Measurements from ENCODE around the gene SPECC1L.
"Not testable (repeated sequence)": the region's sequence is repeated elsewhere in the genome, so short reads cannot be mapped to it uniquely, and the experiment has no call there.

SPECC1L gene

DNA sequence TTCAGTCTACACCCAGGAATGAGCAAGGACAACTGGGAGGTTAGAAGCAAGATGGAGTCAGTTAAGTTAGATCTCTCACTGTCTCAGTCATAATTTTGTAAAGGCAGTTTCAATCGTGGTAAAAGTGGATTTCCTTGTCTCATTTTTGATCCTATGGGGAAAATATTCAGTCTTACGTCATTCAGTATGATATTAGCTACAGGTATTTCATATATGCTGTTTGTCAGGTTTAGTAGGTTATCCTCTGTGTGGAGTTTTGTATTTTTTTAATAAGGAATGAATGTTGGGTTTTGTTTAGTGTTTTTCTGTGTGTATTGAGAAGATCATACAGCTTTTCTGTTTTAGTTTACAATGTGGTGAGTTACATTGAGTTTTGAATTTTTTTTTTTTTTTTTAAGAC, 11.8 kb downstream of the SPECC1L start:
- TF ChIP-seq, protein P1, sequence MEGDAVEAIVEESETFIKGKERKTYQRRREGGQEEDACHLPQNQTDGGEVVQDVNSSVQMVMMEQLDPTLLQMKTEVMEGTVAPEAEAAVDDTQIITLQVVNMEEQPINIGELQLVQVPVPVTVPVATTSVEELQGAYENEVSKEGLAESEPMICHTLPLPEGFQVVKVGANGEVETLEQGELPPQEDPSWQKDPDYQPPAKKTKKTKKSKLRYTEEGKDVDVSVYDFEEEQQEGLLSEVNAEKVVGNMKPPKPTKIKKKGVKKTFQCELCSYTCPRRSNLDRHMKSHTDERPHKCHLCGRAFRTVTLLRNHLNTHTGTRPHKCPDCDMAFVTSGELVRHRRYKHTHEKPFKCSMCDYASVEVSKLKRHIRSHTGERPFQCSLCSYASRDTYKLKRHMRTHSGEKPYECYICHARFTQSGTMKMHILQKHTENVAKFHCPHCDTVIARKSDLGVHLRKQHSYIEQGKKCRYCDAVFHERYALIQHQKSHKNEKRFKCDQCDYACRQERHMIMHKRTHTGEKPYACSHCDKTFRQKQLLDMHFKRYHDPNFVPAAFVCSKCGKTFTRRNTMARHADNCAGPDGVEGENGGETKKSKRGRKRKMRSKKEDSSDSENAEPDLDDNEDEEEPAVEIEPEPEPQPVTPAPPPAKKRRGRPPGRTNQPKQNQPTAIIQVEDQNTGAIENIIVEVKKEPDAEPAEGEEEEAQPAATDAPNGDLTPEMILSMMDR (IDR thresholded peaks at IDR 0.05; ENCODE audit: low read length, missing control alignments), result no peak
- no peak for DNase-seq (ENCODE audit: low read depth)
- no peak overlapping the region for H3K4me3 ChIP-seq (replicated peaks; ENCODE audit: low read depth, low read length)

DNA sequence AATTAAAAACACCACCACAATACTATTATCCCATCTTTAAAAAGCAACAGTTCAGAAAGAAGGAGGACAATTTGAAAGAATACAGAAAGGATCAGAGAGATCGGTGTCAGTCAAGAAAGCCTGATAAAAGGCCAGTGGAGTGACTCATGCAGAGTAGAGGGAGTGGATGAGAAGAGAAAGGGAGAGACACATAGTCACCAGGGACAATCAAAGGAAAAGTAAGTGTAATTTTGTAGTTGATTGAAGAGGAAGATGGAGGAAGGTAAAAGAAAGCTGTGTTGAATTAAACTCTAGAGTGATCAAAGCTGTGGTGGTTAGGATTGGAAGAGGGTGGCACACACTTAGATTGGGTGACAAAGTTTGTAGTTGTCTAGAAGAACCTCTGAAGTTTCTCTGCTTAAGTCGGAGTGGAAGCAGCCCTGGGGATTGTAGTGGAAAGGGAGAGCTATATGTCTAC, 14.1 kb downstream of the SPECC1L start:
- TF ChIP-seq, protein P1 (IDR thresholded peaks at IDR 0.05; ENCODE audit: low read length, missing control alignments), result no peak
- DNase-seq (ENCODE audit: low read depth), result peak; percentile 17
- H3K4me3 ChIP-seq (replicated peaks; ENCODE audit: low read depth, low read length), result no peak overlapping the region

DNA sequence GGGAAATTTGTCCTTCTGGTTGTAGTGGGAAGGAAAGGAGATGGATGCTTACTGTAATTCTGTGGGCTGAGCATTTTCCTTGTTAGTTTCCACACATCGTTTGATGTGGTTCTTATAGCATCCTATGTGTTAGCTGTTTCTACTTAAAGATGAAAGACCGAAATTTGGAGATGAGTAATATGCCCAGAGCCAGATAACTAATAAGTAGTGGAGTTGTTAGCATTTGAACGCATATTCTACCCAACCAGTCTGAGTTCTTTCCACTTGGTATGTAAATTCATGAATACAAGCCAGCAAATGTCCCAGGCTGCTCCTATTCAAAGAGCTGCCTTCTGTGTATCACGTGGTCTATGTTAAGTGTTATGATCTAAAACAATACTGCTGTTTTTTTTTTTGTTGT, 14.6 kb downstream of the SPECC1L start:
- no peak for DNase-seq (ENCODE audit: low read depth)
- TF ChIP-seq, protein P1 (IDR thresholded peaks at IDR 0.05; ENCODE audit: low read length, missing control alignments), result no peak
- no peak overlapping the region for H3K4me3 ChIP-seq (replicated peaks; ENCODE audit: low read depth, low read length)

- H3K4me3 ChIP-seq (replicated peaks; ENCODE audit: low read depth, low read length); DNase-seq (ENCODE audit: low read depth): not testable (repeated sequence)
Measured at GRCh38 chr22:24287212-24287611, 16.6 kb downstream of the SPECC1L start.

GRCh38 chr22:24287801-24288200, 17.2 kb downstream of the SPECC1L start:
- not testable (repeated sequence) for H3K4me3 ChIP-seq (replicated peaks; ENCODE audit: low read depth, low read length); DNase-seq (ENCODE audit: low read depth)

DNA sequence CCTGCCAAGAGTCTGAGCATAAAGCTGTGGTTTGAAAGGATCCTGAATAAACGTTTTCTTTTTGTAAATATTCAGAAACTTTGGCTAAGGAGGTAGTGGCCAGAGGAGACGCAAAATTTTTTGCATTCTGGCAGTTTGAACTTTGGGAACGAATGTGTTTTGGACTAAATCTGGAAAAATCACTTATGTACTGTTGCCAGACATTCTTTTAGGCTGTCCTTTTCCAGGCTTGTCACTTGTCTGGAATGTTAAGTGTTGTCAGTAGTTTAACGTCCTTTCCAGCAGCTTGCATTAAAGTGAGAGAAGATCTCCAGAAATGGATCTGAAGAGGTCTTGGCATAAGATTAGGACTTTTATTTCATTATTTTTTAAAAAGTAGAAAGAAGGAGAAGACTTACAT, 18.5 kb downstream of the SPECC1L start:
- H3K4me3 ChIP-seq (replicated peaks; ENCODE audit: low read depth, low read length), result no peak overlapping the region
- TF ChIP-seq, protein P1 (IDR thresholded peaks at IDR 0.05; ENCODE audit: low read length, missing control alignments), result no peak
- DNase-seq (ENCODE audit: low read depth), result peak; percentile 84

- no peak overlapping the region for H3K4me3 ChIP-seq (replicated peaks; ENCODE audit: low read depth, low read length)
- peak; percentile 9 for DNase-seq (ENCODE audit: low read depth)
- TF ChIP-seq, protein P1 (IDR thresholded peaks at IDR 0.05; ENCODE audit: low read length, missing control alignments), result no peak
Measured at GRCh38 chr22:24289741-24290163, 19.1 kb downstream of the SPECC1L start.

DNA sequence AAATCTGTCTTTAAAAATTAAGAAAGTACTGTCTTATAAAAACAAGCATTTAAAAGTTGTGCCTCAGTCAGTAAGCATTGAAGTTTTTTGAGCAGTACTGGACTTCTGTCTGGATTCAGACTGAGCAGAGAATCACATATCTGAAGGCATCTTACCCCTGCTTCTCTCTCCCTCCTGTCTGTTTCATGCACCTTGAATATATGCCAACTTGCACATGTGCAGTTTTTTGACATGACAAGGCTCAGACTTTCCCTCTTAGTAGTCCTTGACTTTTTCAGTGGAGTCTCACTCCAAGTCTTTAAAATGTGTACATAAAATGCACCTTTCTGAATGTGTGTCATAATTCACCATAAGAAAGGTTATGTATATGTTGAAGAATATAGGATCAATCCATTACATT, 19.8 kb downstream of the SPECC1L start:
- peak; percentile 17 for DNase-seq (ENCODE audit: low read depth)
- TF ChIP-seq, protein P1 (IDR thresholded peaks at IDR 0.05; ENCODE audit: low read length, missing control alignments), result no peak
- H3K4me3 ChIP-seq (replicated peaks; ENCODE audit: low read depth, low read length), result no peak overlapping the region
